Vagina (tissue), 2 donors: ENCODE data around the gene ANO2. TPM values are rescaled to one million over a fixed set of nuclear protein-coding genes. Genes with fewer than 3 reads are reported as not detected.

ENCODE experiments used
- DNase-seq, 2 donors: peaks; one replicate each; pipeline ENCODE4 v3.0.0-alpha.2; 2017; ENCODE audit errors: extremely low spot score in 2 of 2
- H3K27ac ChIP-seq: fragments of 200-600 bp; sonication (generic); one replicate; pipeline ENCODE4 v1.5.1; 2019
- H3K27me3 ChIP-seq: fragments of 200-600 bp; sonication (generic); one replicate; pipeline ENCODE4 v1.5.1; 2019
- H3K36me3 ChIP-seq, 2 donors: fragments of 200-600 bp; sonication (generic); one replicate each; pipeline ENCODE4 v1.5.1; 2017 to 2019
- H3K4me1 ChIP-seq: fragments of 200-600 bp; sonication (generic); one replicate; pipeline ENCODE4 v1.5.1; 2019
- H3K4me3 ChIP-seq, 2 donors: fragments of 200-600 bp; sonication (generic); 1 replicate in 1 of 2; 2 replicates in 1 of 2; pipeline ENCODE4 v1.5.1; 2016 to 2019
- H3K9me3 ChIP-seq: fragments of 200-600 bp; sonication (generic); one replicate; pipeline ENCODE4 v1.5.1; 2019
- POLR2A ChIP-seq, 2 donors: fragments of 450-650 bp; IDR thresholded peaks; one replicate each; pipeline ENCODE4 v1.6.1; 2017; ENCODE audit warnings: antibody characterized with exemption in 2 of 2, mild to moderate bottlenecking in 2 of 2, moderate library complexity in 2 of 2
- POLR2AphosphoS5 ChIP-seq, 2 donors: sonication (generic); formaldehyde crosslinking; IDR thresholded peaks; one replicate each; pipeline ENCODE4 v1.9.0; 2017; ENCODE audit warnings: antibody characterized with exemption in 2 of 2, mild to moderate bottlenecking in 2 of 2, low read depth in 1 of 2; ENCODE audit not compliant: insufficient read depth in 1 of 2
- intact Hi-C: fragments of 100-400 bp; cut with DNase I; formaldehyde crosslinking; loops from one replicate; pipeline ENCODE4 v1.15.1; 2023
- total RNA-seq: library from RNA; depleted of rRNA; stranded (reverse); fragments of >200 nt; gene quantifications from one replicate; pipeline ENCODE4 v1.2.3, GENCODE V29; 2016
- TF ChIP-seq, protein P1 (sequence below), 3 experiments: fragments of 450-650 bp in 2 of 3; fragments of 200-600 bp in 1 of 3; sonication (generic) in 1 of 3; IDR thresholded peaks; one replicate each; pipeline ENCODE4 v1.5.1; 2017 to 2019; ENCODE audit warnings: antibody characterized with exemption in 3 of 3, mild to moderate bottlenecking in 2 of 3, moderate library complexity in 2 of 3

The ANO2 gene
- total RNA-seq, 1 donor from 2014 or later, result 18.7 TPM

- DNase-seq, result no peak
- intact Hi-C loops, result no loop called here
- H3K36me3 ChIP-seq, result no peaks in the 10 kb centered on the region
- no peaks in the 10 kb centered on the region for H3K4me1 ChIP-seq
- H3K9me3 ChIP-seq, result no peaks in the 10 kb centered on the region
- H3K27me3 ChIP-seq, result no peaks in the 10 kb centered on the region
- H3K27ac ChIP-seq, result no peak overlapping the region
- TF ChIP-seq POLR2A (IDR thresholded peaks at IDR 0.05) (no peak), POLR2AphosphoS5 (IDR thresholded peaks at IDR 0.05; ENCODE audit: insufficient read depth in 1 of 2, low read depth in 1 of 2) (no peak)
- TF ChIP-seq, protein P1, sequence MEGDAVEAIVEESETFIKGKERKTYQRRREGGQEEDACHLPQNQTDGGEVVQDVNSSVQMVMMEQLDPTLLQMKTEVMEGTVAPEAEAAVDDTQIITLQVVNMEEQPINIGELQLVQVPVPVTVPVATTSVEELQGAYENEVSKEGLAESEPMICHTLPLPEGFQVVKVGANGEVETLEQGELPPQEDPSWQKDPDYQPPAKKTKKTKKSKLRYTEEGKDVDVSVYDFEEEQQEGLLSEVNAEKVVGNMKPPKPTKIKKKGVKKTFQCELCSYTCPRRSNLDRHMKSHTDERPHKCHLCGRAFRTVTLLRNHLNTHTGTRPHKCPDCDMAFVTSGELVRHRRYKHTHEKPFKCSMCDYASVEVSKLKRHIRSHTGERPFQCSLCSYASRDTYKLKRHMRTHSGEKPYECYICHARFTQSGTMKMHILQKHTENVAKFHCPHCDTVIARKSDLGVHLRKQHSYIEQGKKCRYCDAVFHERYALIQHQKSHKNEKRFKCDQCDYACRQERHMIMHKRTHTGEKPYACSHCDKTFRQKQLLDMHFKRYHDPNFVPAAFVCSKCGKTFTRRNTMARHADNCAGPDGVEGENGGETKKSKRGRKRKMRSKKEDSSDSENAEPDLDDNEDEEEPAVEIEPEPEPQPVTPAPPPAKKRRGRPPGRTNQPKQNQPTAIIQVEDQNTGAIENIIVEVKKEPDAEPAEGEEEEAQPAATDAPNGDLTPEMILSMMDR (IDR thresholded peaks at IDR 0.05), result no peak
- no peak overlapping the region for H3K4me3 ChIP-seq
Measured at GRCh38 chr12:5746036-5746908, 198.8 kb downstream of the ANO2 start.

- no peaks in the 10 kb centered on the region for H3K9me3 ChIP-seq
- no peak overlapping the region for H3K4me3 ChIP-seq
- H3K27me3 ChIP-seq, result no peaks in the 10 kb centered on the region
- no peak for DNase-seq
- H3K27ac ChIP-seq, result no peak overlapping the region
- H3K36me3 ChIP-seq, result no peaks in the 10 kb centered on the region
- TF ChIP-seq, protein P1 (IDR thresholded peaks at IDR 0.05), result peak; percentile 49 to 71 (median 59)
- TF ChIP-seq POLR2A (IDR thresholded peaks at IDR 0.05) (no peak), POLR2AphosphoS5 (IDR thresholded peaks at IDR 0.05; ENCODE audit: insufficient read depth in 1 of 2, low read depth in 1 of 2) (no peak)
- no peaks in the 10 kb centered on the region for H3K4me1 ChIP-seq
- intact Hi-C loops, result no loop called here
Measured at GRCh38 chr12:5745251-5745888, 199.7 kb downstream of the ANO2 start.

DNA sequence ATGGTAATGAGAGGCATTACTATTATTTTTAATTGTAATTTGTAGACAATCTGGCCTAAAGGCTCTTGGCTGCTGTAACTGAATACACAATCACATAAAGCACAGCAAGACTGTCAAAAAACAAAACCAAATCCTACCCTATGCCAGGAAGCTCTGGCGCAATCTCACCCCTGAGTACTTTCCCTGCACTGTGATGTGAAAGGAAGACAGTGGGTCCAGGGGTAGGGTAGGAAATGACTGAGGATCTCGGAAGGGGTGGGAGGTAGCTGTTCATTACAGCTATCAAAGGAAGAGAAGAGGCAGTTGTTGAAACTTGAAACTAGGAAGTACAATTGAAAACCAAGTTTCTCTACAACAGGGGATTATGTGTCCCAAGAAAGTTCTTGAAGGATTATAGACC is 202.8 kb downstream of the ANO2 start:
- DNase-seq, result no peak
- Histone ChIP-seq H3K9me3 (no peaks in the 10 kb centered on the region), H3K27me3 (no peaks in the 10 kb centered on the region), H3K27ac (no peak overlapping the region), H3K4me3 (no peak overlapping the region), H3K36me3 (no peaks in the 10 kb centered on the region), H3K4me1 (no peaks in the 10 kb centered on the region)
- TF ChIP-seq POLR2A (IDR thresholded peaks at IDR 0.05) (no peak), POLR2AphosphoS5 (IDR thresholded peaks at IDR 0.05; ENCODE audit: insufficient read depth in 1 of 2, low read depth in 1 of 2) (no peak)
- TF ChIP-seq, protein P1 (IDR thresholded peaks at IDR 0.05), result no peak
- intact Hi-C loops, result no loop called here

GRCh38 chr12:5739917-5740316 is 205.1 kb downstream of the ANO2 start:
- H3K4me1 ChIP-seq, result no peaks in the 10 kb centered on the region
- no peaks in the 10 kb centered on the region for H3K36me3 ChIP-seq
- intact Hi-C loops, result no loop called here
- H3K27ac ChIP-seq, result no peak overlapping the region
- DNase-seq, result no peak
- H3K4me3 ChIP-seq, result no peak overlapping the region
- no peaks in the 10 kb centered on the region for H3K27me3 ChIP-seq
- no peak for TF ChIP-seq POLR2A (IDR thresholded peaks at IDR 0.05)
- TF ChIP-seq, protein P1 (IDR thresholded peaks at IDR 0.05), result no peak
- TF ChIP-seq POLR2AphosphoS5 (IDR thresholded peaks at IDR 0.05; ENCODE audit: insufficient read depth in 1 of 2, low read depth in 1 of 2), result no peak
- no peaks in the 10 kb centered on the region for H3K9me3 ChIP-seq

DNA sequence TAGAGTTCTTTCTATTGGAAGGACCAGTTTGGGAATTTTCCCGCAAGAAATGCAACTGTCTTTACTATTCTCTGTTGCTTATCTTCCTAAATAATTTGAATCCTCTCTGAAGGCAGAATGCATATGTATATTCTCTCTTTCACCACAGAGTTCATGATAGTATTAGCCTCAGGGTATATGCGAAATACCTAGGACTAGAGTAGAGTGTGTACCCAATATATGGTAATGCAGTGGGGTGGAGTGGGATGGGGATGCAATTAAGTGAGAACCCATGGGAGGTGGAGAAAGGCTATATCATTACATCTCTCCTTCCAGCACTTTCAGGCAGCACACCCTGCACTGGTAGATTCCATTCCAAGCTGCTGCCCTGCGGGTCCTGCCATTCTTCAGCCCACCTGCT is 207.3 kb downstream of the ANO2 start:
- Histone ChIP-seq H3K9me3 (no peaks in the 10 kb centered on the region), H3K27ac (no peak overlapping the region), H3K4me1 (no peaks in the 10 kb centered on the region), H3K36me3 (no peaks in the 10 kb centered on the region), H3K27me3 (no peaks in the 10 kb centered on the region), H3K4me3 (no peak overlapping the region)
- intact Hi-C loops, result no loop called here
- TF ChIP-seq POLR2A (IDR thresholded peaks at IDR 0.05) (no peak), POLR2AphosphoS5 (IDR thresholded peaks at IDR 0.05; ENCODE audit: insufficient read depth in 1 of 2, low read depth in 1 of 2) (no peak)
- TF ChIP-seq, protein P1 (IDR thresholded peaks at IDR 0.05), result no peak
- no peak for DNase-seq
